Endothelial cell (in vitro differentiated cells): ENCODE data around the gene RPS19. TPM values are rescaled to one million over a fixed set of nuclear protein-coding genes. Genes with fewer than 3 reads are reported as not detected.

Experiments
- DNase-seq: peaks from one replicate; pipeline ENCODE4 v3.0.0; 2021; ENCODE audit warnings: low spot score
- H3K27ac Mint-ChIP-seq: one replicate; pipeline ENCODE4 v1.8.0; 2021; ENCODE audit warnings: mixed read lengths, inconsistent platforms; ENCODE audit not compliant: unreplicated experiment
- H3K27me3 Mint-ChIP-seq: one replicate; pipeline ENCODE4 v1.8.0; 2021; ENCODE audit warnings: mild to moderate bottlenecking, moderate library complexity, mixed read lengths, inconsistent platforms; ENCODE audit not compliant: unreplicated experiment
- H3K36me3 Mint-ChIP-seq: one replicate; pipeline ENCODE4 v1.8.0; 2021; ENCODE audit warnings: mild to moderate bottlenecking, low read depth, mixed read lengths, inconsistent platforms; ENCODE audit not compliant: unreplicated experiment
- H3K4me1 Mint-ChIP-seq: one replicate; pipeline ENCODE4 v1.8.0; 2021; ENCODE audit warnings: mild to moderate bottlenecking, mixed read lengths, inconsistent platforms; ENCODE audit not compliant: unreplicated experiment
- H3K4me3 Mint-ChIP-seq: one replicate; pipeline ENCODE4 v1.8.0; 2021; ENCODE audit warnings: mild to moderate bottlenecking, mixed read lengths, inconsistent platforms; ENCODE audit not compliant: unreplicated experiment
- H3K9me3 Mint-ChIP-seq: one replicate; pipeline ENCODE4 v1.8.0; 2021; ENCODE audit warnings: mixed read lengths, inconsistent platforms; ENCODE audit not compliant: unreplicated experiment
- total RNA-seq: library from RNA; stranded (reverse); fragmentation: NEBNext Ultra II Directional; extraction: Animal tissue kit (Norgen Biotek cat#: 25700); gene quantifications from one replicate; pipeline ENCODE4 v1.2.1, GENCODE V29; 2021; ENCODE audit not compliant: unreplicated experiment
- TF ChIP-seq, protein P1 (sequence below): fragments of 200-600 bp; sonication (generic); IDR thresholded peaks from one replicate; pipeline ENCODE4 v1.5.0; 2021; ENCODE audit warnings: antibody characterized with exemption; ENCODE audit not compliant: unreplicated experiment

Gene RPS19
- total RNA-seq, 1 donor from 2014 or later = 3,886 TPM

- TF ChIP-seq, protein P1, sequence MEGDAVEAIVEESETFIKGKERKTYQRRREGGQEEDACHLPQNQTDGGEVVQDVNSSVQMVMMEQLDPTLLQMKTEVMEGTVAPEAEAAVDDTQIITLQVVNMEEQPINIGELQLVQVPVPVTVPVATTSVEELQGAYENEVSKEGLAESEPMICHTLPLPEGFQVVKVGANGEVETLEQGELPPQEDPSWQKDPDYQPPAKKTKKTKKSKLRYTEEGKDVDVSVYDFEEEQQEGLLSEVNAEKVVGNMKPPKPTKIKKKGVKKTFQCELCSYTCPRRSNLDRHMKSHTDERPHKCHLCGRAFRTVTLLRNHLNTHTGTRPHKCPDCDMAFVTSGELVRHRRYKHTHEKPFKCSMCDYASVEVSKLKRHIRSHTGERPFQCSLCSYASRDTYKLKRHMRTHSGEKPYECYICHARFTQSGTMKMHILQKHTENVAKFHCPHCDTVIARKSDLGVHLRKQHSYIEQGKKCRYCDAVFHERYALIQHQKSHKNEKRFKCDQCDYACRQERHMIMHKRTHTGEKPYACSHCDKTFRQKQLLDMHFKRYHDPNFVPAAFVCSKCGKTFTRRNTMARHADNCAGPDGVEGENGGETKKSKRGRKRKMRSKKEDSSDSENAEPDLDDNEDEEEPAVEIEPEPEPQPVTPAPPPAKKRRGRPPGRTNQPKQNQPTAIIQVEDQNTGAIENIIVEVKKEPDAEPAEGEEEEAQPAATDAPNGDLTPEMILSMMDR = no peak
- H3K27me3 Mint-ChIP-seq = peaks cover 23% of the 10 kb centered on the region
- peak overlapping the region; percentile 57 for H3K4me3 Mint-ChIP-seq
- H3K27ac Mint-ChIP-seq = peak overlapping the region; percentile 64
- no peaks in the 10 kb centered on the region for H3K9me3 Mint-ChIP-seq
- H3K4me1 Mint-ChIP-seq = peaks cover 34% of the 10 kb centered on the region
- peaks cover 23% of the 10 kb centered on the region for H3K36me3 Mint-ChIP-seq
- no peak for DNase-seq
These were observed 27.8 kb downstream of the RPS19 start for GRCh38 chr19:41887711-41888382.

DNA sequence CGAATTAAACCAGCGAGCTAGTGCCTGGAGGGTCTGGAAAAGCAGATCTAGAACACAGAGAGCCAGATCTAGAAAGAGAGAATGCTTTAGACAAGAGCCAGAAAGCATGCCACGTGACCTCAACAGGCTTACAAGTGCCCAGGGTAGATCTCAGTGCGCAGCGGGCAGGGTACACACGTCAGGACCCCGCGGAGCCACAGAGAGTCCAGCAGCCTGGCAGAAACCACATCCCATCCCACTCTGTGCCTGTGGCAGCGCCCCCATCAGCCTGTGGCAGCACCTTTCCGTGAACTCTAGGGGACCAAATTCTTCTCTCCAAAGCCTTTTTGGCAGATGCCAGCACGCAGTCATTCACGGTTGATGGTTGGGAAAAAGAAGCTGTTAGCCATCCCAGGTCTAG is 28.9 kb downstream of the RPS19 start:
- no peaks in the 10 kb centered on the region for H3K9me3 Mint-ChIP-seq
- TF ChIP-seq, protein P1 = no peak
- peaks cover 31% of the 10 kb centered on the region for H3K4me1 Mint-ChIP-seq
- no peak overlapping the region for H3K4me3 Mint-ChIP-seq
- peaks cover 17% of the 10 kb centered on the region for H3K27me3 Mint-ChIP-seq
- no peak for DNase-seq
- H3K36me3 Mint-ChIP-seq = peaks cover 24% of the 10 kb centered on the region
- no peak overlapping the region for H3K27ac Mint-ChIP-seq

DNA sequence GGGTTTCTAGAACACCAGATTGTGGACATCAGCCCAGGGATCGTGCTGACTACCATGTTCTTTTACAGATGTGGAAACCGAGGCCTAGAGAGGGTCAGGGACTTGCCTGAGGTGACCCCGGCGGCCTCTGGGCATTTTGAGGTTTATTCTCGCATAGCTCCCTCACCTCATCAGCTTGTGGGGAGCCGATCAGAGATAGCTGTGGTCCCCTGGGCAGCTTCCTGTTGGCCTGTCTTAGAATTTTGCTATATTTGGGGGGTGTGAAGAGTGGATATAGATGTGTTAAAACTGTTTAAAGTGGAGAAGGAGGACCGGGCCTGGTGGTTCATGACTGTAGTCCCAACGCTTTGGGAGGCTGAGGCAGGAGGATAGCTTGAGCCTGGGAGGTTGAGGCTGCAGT is 29.8 kb downstream of the RPS19 start:
- H3K27me3 Mint-ChIP-seq = peaks cover 15% of the 10 kb centered on the region
- TF ChIP-seq, protein P1 = no peak
- H3K9me3 Mint-ChIP-seq = no peaks in the 10 kb centered on the region
- H3K4me3 Mint-ChIP-seq = no peak overlapping the region
- H3K36me3 Mint-ChIP-seq = peaks cover 26% of the 10 kb centered on the region
- no peak for DNase-seq
- H3K27ac Mint-ChIP-seq = no peak overlapping the region
- H3K4me1 Mint-ChIP-seq = peaks cover 30% of the 10 kb centered on the region

DNA sequence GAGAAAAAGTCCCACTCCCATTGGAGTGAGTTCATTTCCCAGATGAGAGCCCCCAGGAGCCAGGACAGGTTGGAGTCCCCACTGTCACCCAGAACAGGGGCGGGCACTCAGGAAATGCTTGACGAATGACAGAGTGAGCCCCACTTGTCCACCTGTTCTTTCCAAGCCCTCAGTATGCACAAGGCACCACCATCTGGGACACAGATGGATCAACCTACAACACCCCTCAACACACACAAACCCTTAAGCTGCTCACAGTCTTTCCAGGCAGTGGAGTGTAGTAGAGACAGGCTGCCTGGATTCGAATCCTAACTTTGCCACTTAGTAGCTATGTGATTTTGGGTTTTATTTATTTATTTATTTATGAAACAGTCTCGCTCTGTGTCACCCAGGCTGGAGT is 30.9 kb downstream of the RPS19 start:
- Mint-ChIP-seq H3K36me3 (peaks cover 26% of the 10 kb centered on the region), H3K9me3 (no peaks in the 10 kb centered on the region), H3K27ac (no peak overlapping the region), H3K27me3 (peaks cover 15% of the 10 kb centered on the region), H3K4me1 (peaks cover 31% of the 10 kb centered on the region), H3K4me3 (no peak overlapping the region)
- TF ChIP-seq, protein P1 = no peak
- no peak for DNase-seq

- no peaks in the 10 kb centered on the region for H3K9me3 Mint-ChIP-seq
- TF ChIP-seq, protein P1 = no peak
- no peak overlapping the region for H3K27ac Mint-ChIP-seq
- peaks cover 10% of the 10 kb centered on the region for H3K27me3 Mint-ChIP-seq
- DNase-seq = no peak
- H3K4me1 Mint-ChIP-seq = peaks cover 19% of the 10 kb centered on the region
- H3K36me3 Mint-ChIP-seq = peaks cover 26% of the 10 kb centered on the region
- no peak overlapping the region for H3K4me3 Mint-ChIP-seq
These were observed 32.3 kb downstream of the RPS19 start for GRCh38 chr19:41892173-41892902.
